GM19328 (cell line): ENCODE results near the gene DRC1.

ENCODE experiments used
- ATAC-seq: cut with Tn5 transposase; IDR thresholded peaks from one replicate; pipeline ENCODE4 v1.9.1; 2021; ENCODE audit warnings: mild to moderate bottlenecking, moderate library complexity; ENCODE audit not compliant: unreplicated experiment

The DRC1 gene

GRCh38 chr2:26489213-26489850 lies 87.6 kb downstream of the DRC1 start:
- ATAC-seq: no peak

DNA sequence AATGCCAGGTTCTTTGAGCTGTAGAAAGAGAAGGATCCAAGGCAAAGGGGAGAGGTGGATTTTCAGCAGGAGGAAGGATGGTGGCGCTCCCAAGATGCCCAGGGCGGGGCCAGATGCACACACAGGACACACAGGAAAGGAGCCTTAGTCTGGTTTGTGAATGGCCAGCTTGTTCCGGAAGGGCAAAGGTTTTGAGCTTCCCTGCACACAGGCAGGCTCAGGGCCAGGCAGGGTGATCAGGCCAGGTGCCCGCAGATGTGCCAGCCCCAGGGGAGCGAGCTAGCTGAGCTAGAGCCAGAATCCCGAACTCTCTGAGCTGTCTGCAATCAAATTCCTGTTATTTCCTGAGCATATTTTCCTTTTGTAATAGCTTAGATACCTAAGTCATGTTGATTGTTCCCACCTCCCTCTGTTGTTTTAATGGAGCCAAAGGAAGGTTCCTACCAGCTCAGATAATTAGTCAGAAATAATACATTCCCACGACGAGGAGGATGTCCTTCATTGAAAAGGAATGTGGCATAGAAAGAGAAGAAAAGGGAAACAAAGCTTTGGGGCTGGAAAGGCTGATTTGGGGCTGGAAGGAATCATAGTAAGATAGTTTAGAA lies 89.9 kb downstream of the DRC1 start:
- ATAC-seq: no peak

DNA sequence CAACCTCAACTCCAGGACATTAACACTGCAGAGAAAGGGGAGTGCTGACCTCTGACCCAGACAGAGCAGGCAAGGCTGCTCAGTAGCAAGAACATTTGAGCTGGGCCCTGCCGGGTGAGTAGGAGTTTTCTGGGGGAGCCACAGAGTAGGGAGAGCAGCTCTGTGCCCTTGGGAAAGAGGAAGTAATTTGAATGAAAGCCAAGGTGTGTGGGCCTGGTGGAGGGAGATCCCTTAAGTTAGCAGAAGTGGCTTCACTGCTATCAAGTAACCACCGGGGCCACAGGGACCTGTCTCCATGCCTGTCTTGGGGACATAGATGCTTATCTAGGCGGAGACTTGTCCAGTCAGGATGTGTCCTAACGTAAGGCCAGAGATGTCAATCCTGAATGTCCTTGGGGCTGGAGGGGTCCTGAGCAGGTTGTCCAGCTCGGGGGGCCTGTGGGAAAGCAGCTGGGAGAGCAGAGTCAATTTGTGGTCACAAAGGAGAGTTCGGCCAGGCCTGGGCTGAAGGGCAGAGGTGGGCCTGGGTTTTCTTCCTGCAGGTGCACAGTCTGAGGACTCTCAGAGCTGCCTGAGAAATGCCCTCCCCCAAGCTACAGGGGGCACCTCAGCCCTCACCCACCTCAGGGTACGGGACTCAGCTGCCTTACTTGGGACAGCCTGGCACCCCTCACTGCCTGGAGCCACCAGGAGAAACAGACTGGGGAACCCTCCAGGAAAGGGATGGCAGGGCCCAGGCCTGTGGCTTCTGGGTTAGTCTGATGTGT lies 91.2 kb downstream of the DRC1 start:
- no peak for ATAC-seq

DNA sequence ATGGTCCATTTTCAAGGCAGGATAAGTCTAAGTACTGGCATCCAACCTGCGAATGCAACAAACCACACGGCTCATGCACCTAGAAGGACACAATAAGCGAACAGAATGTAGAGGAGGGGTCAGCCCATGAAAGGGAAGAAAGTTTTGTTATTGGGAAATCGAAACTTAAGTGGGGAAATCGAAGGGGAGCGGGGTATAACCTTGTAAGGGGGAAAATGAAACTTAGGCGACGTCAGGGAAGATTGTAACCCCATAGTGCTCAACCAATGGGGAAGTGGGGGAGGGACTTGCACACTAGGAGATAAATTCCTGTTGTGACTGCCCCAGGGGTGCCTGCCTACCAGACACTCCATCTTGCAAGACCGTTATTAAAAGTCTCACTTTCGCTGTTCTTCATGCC lies 91.8 kb downstream of the DRC1 start:
- ATAC-seq: no peak

DNA sequence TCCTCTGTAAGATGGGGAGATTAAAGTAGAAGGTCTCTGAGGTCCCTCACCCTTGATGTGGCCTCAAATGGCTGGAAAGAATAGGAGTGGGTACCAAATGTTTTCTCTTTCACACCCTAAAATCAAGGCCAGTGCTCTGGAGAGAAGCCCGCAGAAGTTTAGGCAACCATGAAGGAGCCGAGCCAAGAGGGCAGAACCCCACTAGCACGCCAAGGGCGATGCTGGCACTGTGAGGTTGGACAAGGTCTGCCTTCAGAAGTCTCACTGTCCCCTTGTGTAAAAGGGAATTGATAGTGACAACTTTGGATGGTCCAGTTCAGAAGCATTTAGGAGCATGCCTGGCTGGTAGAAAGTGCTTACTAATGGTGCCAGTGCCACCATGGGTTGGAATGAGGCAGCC lies 92.5 kb downstream of the DRC1 start:
- no peak for ATAC-seq

DNA sequence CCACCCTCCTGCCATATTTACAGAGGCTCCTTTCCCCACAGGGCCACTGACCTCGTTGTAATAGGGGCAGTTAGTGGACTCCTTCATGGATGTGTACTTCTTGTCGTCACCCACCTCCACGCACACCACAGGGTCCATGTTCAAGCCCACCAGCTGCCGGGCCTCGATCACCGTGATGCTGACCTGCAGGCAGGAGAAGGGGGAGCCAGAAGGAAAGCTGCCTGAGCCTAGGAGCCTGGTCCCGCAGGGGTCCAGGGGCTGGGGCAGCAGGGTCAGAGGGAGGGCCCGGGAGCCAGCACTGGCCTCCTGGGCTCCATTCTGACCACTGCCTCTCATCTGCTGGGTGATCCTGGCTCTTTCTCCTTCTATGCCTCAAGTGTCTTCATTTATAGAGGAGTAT lies 93.2 kb downstream of the DRC1 start:
- no peak for ATAC-seq

DNA sequence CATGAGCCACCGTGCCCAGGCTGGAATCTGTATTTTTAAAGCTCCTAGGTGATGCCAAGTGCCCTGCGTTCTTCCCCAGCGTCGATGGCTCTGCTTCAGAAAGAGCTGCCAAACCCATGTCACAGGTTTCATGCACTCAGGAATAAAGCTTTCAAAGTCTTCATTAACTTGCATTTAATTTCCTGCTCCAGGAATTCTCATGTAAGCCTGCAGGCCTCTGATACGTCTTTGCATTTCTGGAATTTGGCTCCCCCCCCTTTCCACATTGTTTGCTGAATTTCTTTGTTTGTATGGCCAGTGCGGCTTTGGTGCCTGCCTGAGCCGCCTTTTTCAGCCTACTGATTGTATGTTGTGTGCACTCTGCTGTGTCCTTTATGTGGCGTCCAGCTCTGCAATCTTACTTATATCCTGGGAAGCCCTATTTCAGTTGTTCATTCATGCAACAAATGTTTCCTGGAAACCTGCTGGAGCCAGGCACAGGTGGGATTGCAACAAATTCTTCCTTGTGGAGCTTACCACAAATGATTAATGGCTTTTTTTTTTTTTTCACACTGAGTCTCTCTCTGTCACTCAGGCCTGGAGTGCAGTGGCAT lies 94.1 kb downstream of the DRC1 start:
- ATAC-seq: no peak

DNA sequence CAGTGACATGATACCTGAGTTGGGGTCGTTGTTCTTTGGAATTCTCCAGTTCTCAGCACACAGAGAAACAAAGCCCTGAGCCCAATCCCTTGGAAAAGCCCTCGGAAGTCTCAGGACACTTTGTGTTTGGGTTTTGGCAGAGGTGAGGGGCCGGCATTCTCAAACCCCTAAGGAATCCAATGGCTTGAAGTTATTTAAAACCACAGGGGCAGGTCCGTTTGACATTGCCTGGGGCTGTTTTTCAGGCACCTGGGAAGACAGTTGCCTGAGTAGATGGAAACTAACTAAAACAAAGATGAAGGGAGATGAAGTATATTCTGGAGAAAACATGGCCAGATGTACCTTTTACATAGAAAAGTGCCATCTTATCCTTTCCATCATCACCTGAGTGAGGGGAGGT lies 98.7 kb downstream of the DRC1 start:
- ATAC-seq: no peak

DNA sequence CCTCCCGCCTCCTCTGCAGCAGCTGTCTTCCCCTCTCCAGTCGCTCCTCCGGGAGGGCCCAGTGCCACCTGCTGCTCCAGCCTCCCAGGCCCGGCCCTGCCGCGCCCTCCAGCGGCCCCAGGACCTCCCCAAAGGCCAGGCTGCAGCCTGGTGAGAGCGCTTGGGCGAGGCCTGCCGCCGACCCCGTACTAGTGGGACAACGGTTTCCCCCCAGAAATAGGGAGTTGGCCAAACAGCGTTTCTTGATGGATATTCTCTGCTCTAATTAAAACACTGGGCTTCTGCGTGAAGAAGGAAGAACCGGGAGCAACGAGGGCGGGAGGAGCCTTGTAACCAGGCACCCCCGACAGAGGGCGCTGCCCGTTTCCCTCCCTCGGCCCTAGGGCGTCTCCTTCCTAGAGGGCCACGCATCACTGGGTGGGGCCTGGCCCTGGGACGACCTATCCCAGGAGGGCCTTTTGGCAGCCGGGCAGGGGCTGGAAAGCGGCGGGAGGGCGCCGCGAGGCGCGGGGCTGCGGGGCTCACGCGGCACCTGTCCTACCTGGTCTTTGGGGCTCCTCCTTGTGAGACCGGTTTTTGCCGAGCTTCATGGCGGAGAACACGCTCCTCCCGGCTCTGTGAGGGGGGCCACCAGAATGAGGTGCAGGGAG lies 101.6 kb downstream of the DRC1 start:
- ATAC-seq: no peak

GRCh38 chr2:26504002-26504401 lies 102.3 kb downstream of the DRC1 start:
- no peak for ATAC-seq

DNA sequence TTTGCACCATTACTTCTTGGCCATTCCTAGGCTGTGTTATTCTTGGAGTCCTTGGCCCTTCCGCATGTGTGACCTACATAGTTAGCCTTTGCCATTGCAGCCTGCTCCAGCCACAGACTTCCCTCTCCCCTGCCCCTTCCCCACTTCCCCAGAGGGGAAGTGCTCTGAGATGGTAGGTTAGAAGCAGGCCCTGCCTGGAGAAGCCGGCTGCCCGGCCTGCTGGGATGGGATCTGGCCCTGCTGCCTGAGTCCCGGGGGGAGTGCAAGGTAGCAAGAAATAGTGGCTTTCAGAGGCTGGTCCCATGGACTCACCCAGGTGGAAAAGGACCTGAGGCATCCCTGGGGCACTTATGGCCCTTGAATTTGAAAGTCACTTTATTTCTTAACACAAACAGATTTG lies 104.6 kb downstream of the DRC1 start:
- ATAC-seq: no peak
